Urinary bladder (tissue), 4 donors: Measurements from ENCODE around the gene KRT77. TPM values are rescaled to one million over a fixed set of nuclear protein-coding genes. Genes with fewer than 3 reads are reported as not detected.
"Not testable (repeated sequence)": the region's sequence is repeated elsewhere in the genome, so short reads cannot be mapped to it uniquely, and the experiment has no call there.

Experiments
- DNase-seq: peaks from one replicate; pipeline ENCODE4 v3.0.0-alpha.2; 2015; ENCODE audit errors: extremely low spot score
- H3K27ac ChIP-seq: one replicate; pipeline ENCODE4 v1.5.1; 2013; ENCODE audit warnings: low read depth, mild to moderate bottlenecking, moderate library complexity
- H3K36me3 ChIP-seq: one replicate; pipeline ENCODE4 v1.6.1; 2013; ENCODE audit warnings: mild to moderate bottlenecking, moderate library complexity; ENCODE audit not compliant: insufficient read depth
- H3K4me1 ChIP-seq: one replicate; pipeline ENCODE4 v1.6.1; 2013; ENCODE audit warnings: mild to moderate bottlenecking, moderate library complexity; ENCODE audit not compliant: insufficient read depth
- H3K4me3 ChIP-seq: one replicate; pipeline ENCODE4 v1.5.1; 2013; ENCODE audit warnings: low read depth, low read length
- WGBS: extraction: QIAGEN DNeasy Blood & Tissue Kit; methylation state at CpG from one replicate; pipeline ENCODE4 v1.1.7; 2013; 5-methylcytosine and 5-hydroxymethylcytosine counted together
- polyA plus RNA-seq: library from polyadenylated mRNA; stranded (reverse); fragments of 200-250 nt; gene quantifications from one replicate; pipeline ENCODE4 v1.2.3, GENCODE V29; 2013
- total RNA-seq: library from RNA; depleted of rRNA; stranded (reverse); fragments of >200 nt; gene quantifications from one replicate; pipeline ENCODE4 v1.2.3, GENCODE V29; 2014
- donor health status: healthy with polysubstance abuse.
- donor health status: healthy.

Gene KRT77
- total and polyA plus RNA-seq, 2 donors, result not detected

- no peak overlapping the region for H3K4me3 ChIP-seq
- DNase-seq, result no peak
- H3K27ac ChIP-seq, result no peak overlapping the region
- no peaks in the 10 kb centered on the region for H3K4me1 ChIP-seq
- H3K36me3 ChIP-seq, result no peaks in the 10 kb centered on the region
- WGBS, result 82% methylated on average over 4 of the region's 4 CpGs
Observed at GRCh38 chr12:52714887-52715281, 11.6 kb upstream of the KRT77 start.

GRCh38 chr12:52713960-52714886 lies 10.9 kb upstream of the KRT77 start:
- Histone ChIP-seq H3K4me1 (no peaks in the 10 kb centered on the region), H3K36me3 (no peaks in the 10 kb centered on the region), H3K27ac (no peak overlapping the region), H3K4me3 (peak overlapping the region; percentile 4)
- WGBS, result 7% methylated on average over 72 of the region's 72 CpGs
- no peak for DNase-seq

- H3K4me1 ChIP-seq, DNase-seq, H3K4me3 ChIP-seq, H3K36me3 ChIP-seq, H3K27ac ChIP-seq: not testable (repeated sequence)
- WGBS, result 82% methylated on average over 6 of the region's 6 CpGs
Observed at GRCh38 chr12:52712122-52712521, 8.8 kb upstream of the KRT77 start.

- 98% methylated on average over 1 of the region's 1 CpG for WGBS
- no peaks in the 10 kb centered on the region for H3K4me1 ChIP-seq
- H3K27ac ChIP-seq, result no peak overlapping the region
- no peak overlapping the region for H3K4me3 ChIP-seq
- DNase-seq, result no peak
- no peaks in the 10 kb centered on the region for H3K36me3 ChIP-seq
Observed at GRCh38 chr12:52710730-52711129, 7.4 kb upstream of the KRT77 start.

- no peak for DNase-seq
- Histone ChIP-seq H3K4me3 (no peak overlapping the region), H3K27ac (no peak overlapping the region), H3K4me1 (no peaks in the 10 kb centered on the region), H3K36me3 (no peaks in the 10 kb centered on the region)
- WGBS, result 53% methylated on average over 4 of the region's 4 CpGs
Observed at GRCh38 chr12:52708010-52708409, 4.7 kb upstream of the KRT77 start.

GRCh38 chr12:52704464-52704863 lies 1.1 kb upstream of the KRT77 start:
- no peaks in the 10 kb centered on the region for H3K36me3 ChIP-seq
- no peak overlapping the region for H3K4me3 ChIP-seq
- H3K27ac ChIP-seq, result no peak overlapping the region
- no peaks in the 10 kb centered on the region for H3K4me1 ChIP-seq
- no peak for DNase-seq
- 49% methylated on average over 7 of the region's 7 CpGs for WGBS

GRCh38 chr12:52703878-52704277 lies 554 bp upstream of the KRT77 start:
- H3K27ac ChIP-seq, result no peak overlapping the region
- H3K4me1 ChIP-seq, result no peaks in the 10 kb centered on the region
- H3K36me3 ChIP-seq, result no peaks in the 10 kb centered on the region
- DNase-seq, result no peak
- WGBS, result 68% methylated on average over 1 of the region's 1 CpG
- H3K4me3 ChIP-seq, result no peak overlapping the region

- Histone ChIP-seq H3K4me1 (no peaks in the 10 kb centered on the region), H3K27ac (no peak overlapping the region), H3K36me3 (no peaks in the 10 kb centered on the region), H3K4me3 (no peak overlapping the region)
- no peak for DNase-seq
- 90% methylated on average over 2 of the region's 2 CpGs for WGBS
Observed at GRCh38 chr12:52702338-52702737, 986 bp downstream of the KRT77 start.

GRCh38 chr12:52701281-52701680 lies 2.0 kb downstream of the KRT77 start:
- Histone ChIP-seq H3K27ac (no peak overlapping the region), H3K4me1 (no peaks in the 10 kb centered on the region), H3K4me3 (no peak overlapping the region), H3K36me3 (no peaks in the 10 kb centered on the region)
- WGBS, result 83% methylated on average over 12 of the region's 12 CpGs
- no peak for DNase-seq

- Histone ChIP-seq H3K4me1 (no peaks in the 10 kb centered on the region), H3K27ac (no peak overlapping the region), H3K36me3 (no peaks in the 10 kb centered on the region), H3K4me3 (no peak overlapping the region)
- WGBS, result 75% methylated on average over 2 of the region's 2 CpGs
- DNase-seq, result no peak
Observed at GRCh38 chr12:52699960-52700359, 3.4 kb downstream of the KRT77 start.

GRCh38 chr12:52699373-52699772 lies 4.0 kb downstream of the KRT77 start:
- no peak for DNase-seq
- H3K36me3 ChIP-seq, result no peaks in the 10 kb centered on the region
- H3K27ac ChIP-seq, result no peak overlapping the region
- H3K4me1 ChIP-seq, result no peaks in the 10 kb centered on the region
- 90% methylated on average over 2 of the region's 2 CpGs for WGBS
- H3K4me3 ChIP-seq, result no peak overlapping the region

GRCh38 chr12:52698651-52699340 lies 4.5 kb downstream of the KRT77 start:
- WGBS, result 53% methylated on average over 11 of the region's 11 CpGs
- no peak for DNase-seq

GRCh38 chr12:52697058-52697582 lies 6.2 kb downstream of the KRT77 start:
- no peaks in the 10 kb centered on the region for H3K36me3 ChIP-seq
- H3K27ac ChIP-seq, result no peak overlapping the region
- DNase-seq, result no peak
- H3K4me3 ChIP-seq, result no peak overlapping the region
- whole genome bisulfite sequencing, result 72% methylated on average over 2 of the region's 2 CpGs
- H3K4me1 ChIP-seq, result no peaks in the 10 kb centered on the region

More at GRCh38 chr12:52698651-52699340, 4.5 kb downstream of the KRT77 start:
- H3K27ac ChIP-seq, result no peak overlapping the region
- no peak overlapping the region for H3K4me3 ChIP-seq
- no peaks in the 10 kb centered on the region for H3K4me1 ChIP-seq
- no peaks in the 10 kb centered on the region for H3K36me3 ChIP-seq

- 60% methylated on average over 3 of the region's 3 CpGs for WGBS
- no peak for DNase-seq
- no peaks in the 10 kb centered on the region for H3K36me3 ChIP-seq
- H3K27ac ChIP-seq, result no peak overlapping the region
- no peaks in the 10 kb centered on the region for H3K4me1 ChIP-seq
- H3K4me3 ChIP-seq, result no peak overlapping the region
Observed at GRCh38 chr12:52696588-52696987, 6.7 kb downstream of the KRT77 start.
